Vagina (tissue), 2 donors: ENCODE results near the gene C17orf107. TPM values are rescaled to one million over a fixed set of nuclear protein-coding genes. Genes with fewer than 3 reads are reported as not detected.
"Not testable (repeated sequence)": the region's sequence is repeated elsewhere in the genome, so short reads cannot be mapped to it uniquely, and the experiment has no call there.

Experiments used
- DNase-seq, 2 donors: peaks; one replicate each; pipeline ENCODE4 v3.0.0-alpha.2; 2017; ENCODE audit errors: extremely low spot score in 2 of 2
- H3K27ac ChIP-seq: fragments of 200-600 bp; sonication (generic); one replicate; pipeline ENCODE4 v1.5.1; 2019
- H3K27me3 ChIP-seq: fragments of 200-600 bp; sonication (generic); one replicate; pipeline ENCODE4 v1.5.1; 2019
- H3K36me3 ChIP-seq, 2 donors: fragments of 200-600 bp; sonication (generic); one replicate each; pipeline ENCODE4 v1.5.1; 2017 to 2019
- H3K4me1 ChIP-seq: fragments of 200-600 bp; sonication (generic); one replicate; pipeline ENCODE4 v1.5.1; 2019
- H3K4me3 ChIP-seq, 2 donors: fragments of 200-600 bp; sonication (generic); 1 replicate in 1 of 2; 2 replicates in 1 of 2; pipeline ENCODE4 v1.5.1; 2016 to 2019
- H3K9me3 ChIP-seq: fragments of 200-600 bp; sonication (generic); one replicate; pipeline ENCODE4 v1.5.1; 2019
- POLR2A ChIP-seq, 2 donors: fragments of 450-650 bp; IDR thresholded peaks; one replicate each; pipeline ENCODE4 v1.6.1; 2017; ENCODE audit warnings: antibody characterized with exemption in 2 of 2, mild to moderate bottlenecking in 2 of 2, moderate library complexity in 2 of 2
- POLR2AphosphoS5 ChIP-seq, 2 donors: sonication (generic); formaldehyde crosslinking; IDR thresholded peaks; one replicate each; pipeline ENCODE4 v1.9.0; 2017; ENCODE audit warnings: antibody characterized with exemption in 2 of 2, mild to moderate bottlenecking in 2 of 2, low read depth in 1 of 2; ENCODE audit not compliant: insufficient read depth in 1 of 2
- intact Hi-C: fragments of 100-400 bp; cut with DNase I; formaldehyde crosslinking; loops from one replicate; pipeline ENCODE4 v1.15.1; 2023
- total RNA-seq: library from RNA; depleted of rRNA; stranded (reverse); fragments of >200 nt; gene quantifications from one replicate; pipeline ENCODE4 v1.2.3, GENCODE V29; 2016
- TF ChIP-seq, protein P1 (sequence below), 3 experiments: fragments of 450-650 bp in 2 of 3; fragments of 200-600 bp in 1 of 3; sonication (generic) in 1 of 3; IDR thresholded peaks; one replicate each; pipeline ENCODE4 v1.5.1; 2017 to 2019; ENCODE audit warnings: antibody characterized with exemption in 3 of 3, mild to moderate bottlenecking in 2 of 3, moderate library complexity in 2 of 3

Gene C17orf107
- total RNA-seq, 1 donor from 2014 or later, result 1.7 TPM

DNA sequence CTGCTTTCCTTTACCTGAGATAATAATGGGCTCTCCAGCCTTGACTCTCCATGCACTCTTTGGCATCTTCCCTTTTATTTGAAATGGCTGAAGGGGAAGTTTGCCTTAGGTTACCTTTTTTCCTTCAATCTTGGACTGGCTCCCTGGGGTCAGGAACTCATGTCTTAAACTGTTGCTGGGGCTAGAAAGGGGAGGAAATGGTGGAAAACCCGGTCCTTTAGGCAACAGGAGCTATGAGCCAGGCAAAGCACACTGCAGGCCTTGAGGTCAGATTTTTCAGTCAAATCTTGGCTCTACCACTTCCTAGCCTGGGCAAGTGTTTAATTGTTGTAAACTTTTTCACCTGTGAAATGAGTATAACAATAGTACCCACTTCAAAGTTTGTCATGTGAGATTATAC is 36.0 kb upstream of the C17orf107 start:
- no peak for DNase-seq
- Histone ChIP-seq H3K9me3 (no peaks in the 10 kb centered on the region), H3K36me3 (peaks cover 0 to 7% of the 10 kb centered on the region in 2 donors), H3K4me1 (peaks cover 47% of the 10 kb centered on the region), H3K27ac (no peak overlapping the region), H3K4me3 (no peak overlapping the region), H3K27me3 (no peaks in the 10 kb centered on the region)
- intact Hi-C loops, result no loop called here
- TF ChIP-seq POLR2A (IDR thresholded peaks at IDR 0.05), result no peak
- TF ChIP-seq, protein P1, sequence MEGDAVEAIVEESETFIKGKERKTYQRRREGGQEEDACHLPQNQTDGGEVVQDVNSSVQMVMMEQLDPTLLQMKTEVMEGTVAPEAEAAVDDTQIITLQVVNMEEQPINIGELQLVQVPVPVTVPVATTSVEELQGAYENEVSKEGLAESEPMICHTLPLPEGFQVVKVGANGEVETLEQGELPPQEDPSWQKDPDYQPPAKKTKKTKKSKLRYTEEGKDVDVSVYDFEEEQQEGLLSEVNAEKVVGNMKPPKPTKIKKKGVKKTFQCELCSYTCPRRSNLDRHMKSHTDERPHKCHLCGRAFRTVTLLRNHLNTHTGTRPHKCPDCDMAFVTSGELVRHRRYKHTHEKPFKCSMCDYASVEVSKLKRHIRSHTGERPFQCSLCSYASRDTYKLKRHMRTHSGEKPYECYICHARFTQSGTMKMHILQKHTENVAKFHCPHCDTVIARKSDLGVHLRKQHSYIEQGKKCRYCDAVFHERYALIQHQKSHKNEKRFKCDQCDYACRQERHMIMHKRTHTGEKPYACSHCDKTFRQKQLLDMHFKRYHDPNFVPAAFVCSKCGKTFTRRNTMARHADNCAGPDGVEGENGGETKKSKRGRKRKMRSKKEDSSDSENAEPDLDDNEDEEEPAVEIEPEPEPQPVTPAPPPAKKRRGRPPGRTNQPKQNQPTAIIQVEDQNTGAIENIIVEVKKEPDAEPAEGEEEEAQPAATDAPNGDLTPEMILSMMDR (IDR thresholded peaks at IDR 0.05), result no peak
- no peak for TF ChIP-seq POLR2AphosphoS5 (IDR thresholded peaks at IDR 0.05; ENCODE audit: insufficient read depth in 1 of 2, low read depth in 1 of 2)

DNA sequence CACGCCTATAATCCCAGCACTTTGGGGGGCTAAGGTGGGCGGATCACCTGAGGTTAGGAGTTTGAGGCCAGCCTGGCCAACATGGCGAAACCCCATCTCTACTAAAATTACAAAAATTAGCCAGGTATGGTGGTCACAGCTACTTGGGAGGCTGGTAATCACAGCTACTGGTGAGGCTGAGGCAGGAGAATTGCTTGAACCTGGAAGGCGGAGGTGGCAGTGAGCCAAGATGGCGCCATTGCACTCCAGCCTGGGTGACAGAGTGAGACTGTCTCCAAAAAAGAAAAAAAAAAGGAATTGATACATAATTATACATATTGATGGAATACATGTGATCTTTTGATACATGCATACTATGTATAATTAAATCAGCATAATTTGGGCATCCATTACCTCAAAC is 31.8 kb upstream of the C17orf107 start:
- H3K27ac ChIP-seq, H3K4me3 ChIP-seq, H3K36me3 ChIP-seq, H3K9me3 ChIP-seq, DNase-seq, H3K27me3 ChIP-seq, H3K4me1 ChIP-seq, intact Hi-C loops: not testable (repeated sequence)

DNA sequence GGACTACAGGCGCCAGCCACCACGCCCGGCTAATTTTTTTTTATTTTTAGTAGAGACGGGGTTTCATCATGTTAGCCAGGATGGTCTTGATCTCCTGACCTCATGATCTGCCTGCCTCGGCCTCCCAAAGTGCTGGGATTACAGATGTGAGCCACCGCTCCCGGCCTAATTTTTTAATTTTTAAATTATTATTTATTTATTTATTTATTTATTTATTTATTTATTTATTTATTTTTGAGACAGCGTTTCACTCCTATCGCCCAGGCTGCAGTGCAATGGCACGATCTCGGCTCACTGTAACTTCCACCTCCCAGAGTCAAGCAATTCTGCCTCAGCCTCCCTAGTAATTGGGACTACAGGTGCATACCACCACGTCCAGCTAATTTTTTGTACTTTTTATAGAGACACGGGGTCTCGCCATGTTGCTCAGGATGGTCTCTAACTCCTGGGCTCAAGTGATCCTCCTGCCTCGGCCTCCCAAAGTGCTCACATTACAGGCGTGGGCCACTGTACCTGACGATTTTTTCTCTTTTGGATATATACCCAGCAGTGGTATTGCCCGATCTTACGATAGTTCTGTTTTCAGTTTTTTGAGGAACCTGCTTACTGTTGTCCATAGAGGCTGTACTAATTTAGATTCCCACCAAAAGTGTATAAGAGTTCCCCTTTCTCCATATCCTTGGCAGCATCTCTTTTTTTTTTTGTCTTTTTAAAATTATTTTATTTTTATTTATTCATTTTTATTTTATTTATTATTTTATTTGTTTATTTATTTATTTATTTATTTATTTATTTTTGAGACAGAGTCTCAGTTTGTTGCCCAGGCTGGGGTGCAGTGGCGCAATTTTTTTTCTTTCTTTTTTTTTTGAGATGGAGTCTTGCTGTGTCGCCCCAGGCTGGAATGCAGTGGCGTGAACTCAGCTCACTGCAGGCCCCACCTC is 30.0 kb upstream of the C17orf107 start:
- H3K9me3 ChIP-seq, DNase-seq, H3K4me1 ChIP-seq, H3K27me3 ChIP-seq, H3K4me3 ChIP-seq, H3K27ac ChIP-seq, intact Hi-C loops, H3K36me3 ChIP-seq: not testable (repeated sequence)

DNA sequence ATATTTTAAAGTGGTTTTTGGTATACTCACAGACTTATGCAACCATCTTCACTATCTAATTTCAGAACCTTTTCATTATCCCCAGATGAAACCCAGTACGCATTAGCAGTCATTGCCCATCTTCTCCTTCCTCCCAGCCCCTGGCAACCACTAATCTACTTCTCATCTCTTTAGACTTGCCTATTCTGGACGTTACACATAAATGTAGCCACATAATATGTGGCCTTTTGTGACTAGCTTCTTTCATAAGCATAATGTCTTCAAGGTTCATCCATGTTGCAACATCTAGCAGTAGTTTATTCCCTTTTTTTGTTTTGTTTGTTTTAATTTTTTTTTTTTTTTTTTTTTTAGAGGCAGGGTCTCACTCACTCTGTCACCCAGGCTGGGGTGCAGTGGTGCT is 28.5 kb upstream of the C17orf107 start:
- no peaks in the 10 kb centered on the region for H3K9me3 ChIP-seq
- TF ChIP-seq, protein P1 (IDR thresholded peaks at IDR 0.05), result no peak
- no peak for TF ChIP-seq POLR2A (IDR thresholded peaks at IDR 0.05)
- TF ChIP-seq POLR2AphosphoS5 (IDR thresholded peaks at IDR 0.05; ENCODE audit: insufficient read depth in 1 of 2, low read depth in 1 of 2), result no peak
- no peaks in the 10 kb centered on the region for H3K4me1 ChIP-seq
- intact Hi-C loops, result no loop called here
- no peak overlapping the region for H3K4me3 ChIP-seq
- no peak overlapping the region for H3K27ac ChIP-seq
- no peaks in the 10 kb centered on the region for H3K27me3 ChIP-seq
- no peak for DNase-seq
- H3K36me3 ChIP-seq, result peaks cover 0 to 4% of the 10 kb centered on the region in 2 donors

DNA sequence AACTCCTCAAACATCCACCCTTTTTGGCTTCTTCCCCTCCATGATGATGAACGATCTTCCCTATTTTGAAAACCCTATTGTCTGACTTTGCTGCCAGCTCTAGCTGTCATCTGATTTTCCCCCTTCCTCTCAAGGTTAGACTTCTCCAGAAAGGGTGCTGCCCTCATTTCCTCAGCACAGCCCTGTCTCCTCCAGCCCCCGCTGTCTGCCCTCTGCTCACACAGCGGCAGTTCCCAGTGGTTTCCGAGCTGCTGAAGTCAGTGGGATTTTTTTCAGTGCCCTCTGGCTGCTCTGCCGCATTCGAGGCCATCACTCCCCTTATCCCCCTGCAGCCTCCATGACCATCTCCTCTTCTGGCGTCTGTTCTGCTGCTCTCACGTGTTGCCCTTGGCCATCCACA is 26.6 kb upstream of the C17orf107 start:
- Histone ChIP-seq H3K4me3 (no peak overlapping the region), H3K9me3 (no peaks in the 10 kb centered on the region), H3K4me1 (no peaks in the 10 kb centered on the region), H3K27me3 (no peaks in the 10 kb centered on the region), H3K27ac (no peak overlapping the region), H3K36me3 (peaks cover 0 to 4% of the 10 kb centered on the region in 2 donors)
- no peak for DNase-seq
- intact Hi-C loops, result no loop called here
- no peak for TF ChIP-seq POLR2A (IDR thresholded peaks at IDR 0.05)
- TF ChIP-seq POLR2AphosphoS5 (IDR thresholded peaks at IDR 0.05; ENCODE audit: insufficient read depth in 1 of 2, low read depth in 1 of 2), result no peak
- TF ChIP-seq, protein P1 (IDR thresholded peaks at IDR 0.05), result no peak

DNA sequence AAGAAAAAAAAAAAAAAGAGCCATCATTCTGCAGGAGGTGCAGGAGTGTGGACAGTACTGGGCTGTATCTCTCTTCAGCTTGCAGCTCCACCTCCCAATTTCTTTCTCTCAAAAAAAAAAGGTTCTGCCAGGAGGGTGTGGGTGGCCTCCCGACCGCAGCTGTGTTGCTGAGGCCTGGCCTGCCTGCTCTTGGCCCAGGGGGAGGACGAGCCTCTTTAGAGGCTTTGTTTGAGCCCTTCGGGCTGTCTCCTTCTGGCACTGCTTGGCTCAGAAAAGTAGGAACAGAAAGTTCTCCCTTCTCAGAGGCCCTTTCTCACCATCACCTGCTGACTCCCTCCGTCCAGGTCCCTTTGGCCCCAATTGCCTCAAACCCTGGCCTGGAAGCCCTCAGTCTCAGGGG is 22.2 kb upstream of the C17orf107 start:
- peaks cover 0 to 19% of the 10 kb centered on the region in 2 donors for H3K36me3 ChIP-seq
- TF ChIP-seq, protein P1 (IDR thresholded peaks at IDR 0.05), result no peak
- TF ChIP-seq POLR2A (IDR thresholded peaks at IDR 0.05) (no peak), POLR2AphosphoS5 (IDR thresholded peaks at IDR 0.05; ENCODE audit: insufficient read depth in 1 of 2, low read depth in 1 of 2) (no peak)
- H3K9me3 ChIP-seq, result no peaks in the 10 kb centered on the region
- no peak overlapping the region for H3K4me3 ChIP-seq
- no peaks in the 10 kb centered on the region for H3K27me3 ChIP-seq
- H3K27ac ChIP-seq, result no peak overlapping the region
- no peaks in the 10 kb centered on the region for H3K4me1 ChIP-seq
- intact Hi-C loops, result no loop called here
- no peak for DNase-seq
